ENCODE data around the gene FANCC.
"Not testable (repeated sequence)": the region's sequence is repeated elsewhere in the genome, so short reads cannot be mapped to it uniquely, and the experiment has no call there.

FANCC gene

DNA sequence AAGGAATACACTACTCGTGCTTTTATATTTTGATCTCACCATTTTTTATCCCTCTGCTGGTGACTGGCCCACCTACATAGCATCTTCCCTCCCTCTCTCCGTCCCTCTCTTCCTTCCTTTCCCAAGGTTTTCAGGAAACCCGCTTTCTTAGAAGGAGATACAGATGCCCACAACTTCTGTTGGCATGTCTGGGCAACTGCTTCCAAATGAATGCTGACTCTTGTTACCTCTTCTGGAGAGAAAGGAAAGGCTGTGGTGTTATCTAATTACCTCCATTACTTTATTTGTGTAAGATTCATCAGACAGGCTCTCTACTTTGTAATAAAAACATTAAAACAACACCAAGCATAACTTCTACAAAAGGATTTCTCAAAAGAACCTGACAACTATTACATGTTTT lies 20.2 kb downstream of the FANCC start:
- H3K4me3 Mint-ChIP-seq, result no peak overlapping the region
- H3K4me1 Mint-ChIP-seq, result peaks cover 14% of the 10 kb centered on the region
- H3K9me3 Mint-ChIP-seq, result no peaks in the 10 kb centered on the region
- H3K36me3 Mint-ChIP-seq (ENCODE audit: low read depth), result peaks cover 9% of the 10 kb centered on the region
- no peaks in the 10 kb centered on the region for H3K27me3 Mint-ChIP-seq (ENCODE audit: low read depth)
- no peak overlapping the region for H3K27ac Mint-ChIP-seq
- TF ChIP-seq, protein P1, sequence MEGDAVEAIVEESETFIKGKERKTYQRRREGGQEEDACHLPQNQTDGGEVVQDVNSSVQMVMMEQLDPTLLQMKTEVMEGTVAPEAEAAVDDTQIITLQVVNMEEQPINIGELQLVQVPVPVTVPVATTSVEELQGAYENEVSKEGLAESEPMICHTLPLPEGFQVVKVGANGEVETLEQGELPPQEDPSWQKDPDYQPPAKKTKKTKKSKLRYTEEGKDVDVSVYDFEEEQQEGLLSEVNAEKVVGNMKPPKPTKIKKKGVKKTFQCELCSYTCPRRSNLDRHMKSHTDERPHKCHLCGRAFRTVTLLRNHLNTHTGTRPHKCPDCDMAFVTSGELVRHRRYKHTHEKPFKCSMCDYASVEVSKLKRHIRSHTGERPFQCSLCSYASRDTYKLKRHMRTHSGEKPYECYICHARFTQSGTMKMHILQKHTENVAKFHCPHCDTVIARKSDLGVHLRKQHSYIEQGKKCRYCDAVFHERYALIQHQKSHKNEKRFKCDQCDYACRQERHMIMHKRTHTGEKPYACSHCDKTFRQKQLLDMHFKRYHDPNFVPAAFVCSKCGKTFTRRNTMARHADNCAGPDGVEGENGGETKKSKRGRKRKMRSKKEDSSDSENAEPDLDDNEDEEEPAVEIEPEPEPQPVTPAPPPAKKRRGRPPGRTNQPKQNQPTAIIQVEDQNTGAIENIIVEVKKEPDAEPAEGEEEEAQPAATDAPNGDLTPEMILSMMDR (IDR thresholded peaks at IDR 0.05; ENCODE audit: unreplicated experiment in 3 of 3), result no peak

DNA sequence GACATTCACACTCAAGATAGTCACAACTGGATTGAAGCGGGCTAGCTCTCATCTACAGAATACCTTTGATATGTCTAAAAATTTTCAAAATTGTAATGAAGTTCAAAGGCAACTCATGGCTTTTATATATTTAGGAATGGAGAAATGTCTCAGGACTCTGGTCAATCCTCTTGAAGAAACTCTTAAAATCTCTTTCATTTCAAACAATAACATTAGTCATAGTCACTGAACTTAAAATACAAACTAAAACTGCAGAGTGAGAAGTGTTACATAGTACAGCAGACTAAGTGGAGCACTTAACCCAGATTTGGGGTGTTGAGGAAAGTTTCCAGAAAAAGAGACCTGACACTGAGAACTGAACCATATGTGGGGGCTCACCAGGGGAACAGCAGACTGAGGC lies 20.7 kb downstream of the FANCC start:
- Mint-ChIP-seq H3K9me3 (peaks cover 3% of the 10 kb centered on the region), H3K4me3 (no peak overlapping the region), H3K27me3 (ENCODE audit: low read depth) (no peaks in the 10 kb centered on the region), H3K4me1 (peaks cover 14% of the 10 kb centered on the region), H3K27ac (no peak overlapping the region), H3K36me3 (ENCODE audit: low read depth) (peaks cover 13% of the 10 kb centered on the region)
- TF ChIP-seq, protein P1 (IDR thresholded peaks at IDR 0.05; ENCODE audit: unreplicated experiment in 3 of 3), result no peak

DNA sequence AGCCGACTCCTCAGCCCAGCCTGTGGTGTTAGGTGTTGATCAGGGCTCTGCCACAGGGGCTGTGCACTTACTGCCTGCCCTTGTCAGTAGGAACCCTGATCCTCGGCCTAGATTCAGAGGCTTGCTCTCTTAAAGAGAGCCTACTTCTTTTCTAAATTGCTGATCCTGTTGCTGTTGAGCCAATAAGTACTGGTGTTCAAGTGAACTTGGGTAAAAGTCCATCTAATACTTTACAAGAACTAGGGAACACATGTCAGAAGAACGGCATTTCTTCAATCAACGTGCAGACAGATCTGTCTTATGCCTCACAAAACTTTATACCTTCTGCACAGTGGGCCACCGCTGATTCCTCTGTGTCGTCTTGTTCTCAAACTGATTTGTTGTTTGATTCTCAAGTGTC lies 24.2 kb downstream of the FANCC start:
- H3K27ac Mint-ChIP-seq; H3K27me3 Mint-ChIP-seq (ENCODE audit: low read depth); H3K4me3 Mint-ChIP-seq; H3K4me1 Mint-ChIP-seq: not testable (repeated sequence)
- peaks cover 17% of the 10 kb centered on the region for H3K36me3 Mint-ChIP-seq (ENCODE audit: low read depth)
- peaks cover 12% of the 10 kb centered on the region for H3K9me3 Mint-ChIP-seq

DNA sequence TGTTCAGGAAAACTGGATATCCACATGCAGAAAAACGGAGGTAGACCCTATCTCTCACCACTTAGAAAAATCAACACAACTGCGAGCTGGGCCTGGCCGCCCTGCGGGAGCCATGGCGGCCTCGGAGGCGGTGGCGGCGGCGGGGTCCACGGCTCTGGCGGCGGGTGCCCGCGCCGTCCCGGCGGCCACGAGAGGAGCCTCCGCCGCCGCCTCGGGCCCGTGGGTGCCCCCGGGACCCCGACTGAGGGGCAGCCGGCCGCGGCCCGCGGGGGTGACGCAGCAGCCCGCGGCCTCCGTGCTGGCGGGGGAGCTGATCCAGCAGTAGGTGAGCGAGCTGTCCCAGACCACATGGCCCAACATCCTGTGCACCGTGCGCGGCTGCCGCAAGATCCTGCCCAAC lies 25.3 kb downstream of the FANCC start:
- Mint-ChIP-seq H3K36me3 (ENCODE audit: low read depth) (peaks cover 17% of the 10 kb centered on the region), H3K27ac (no peak overlapping the region), H3K9me3 (peaks cover 12% of the 10 kb centered on the region), H3K4me3 (no peak overlapping the region), H3K4me1 (peaks cover 5% of the 10 kb centered on the region), H3K27me3 (ENCODE audit: low read depth) (no peaks in the 10 kb centered on the region)
- TF ChIP-seq, protein P1 (IDR thresholded peaks at IDR 0.05; ENCODE audit: unreplicated experiment in 3 of 3), result no peak

DNA sequence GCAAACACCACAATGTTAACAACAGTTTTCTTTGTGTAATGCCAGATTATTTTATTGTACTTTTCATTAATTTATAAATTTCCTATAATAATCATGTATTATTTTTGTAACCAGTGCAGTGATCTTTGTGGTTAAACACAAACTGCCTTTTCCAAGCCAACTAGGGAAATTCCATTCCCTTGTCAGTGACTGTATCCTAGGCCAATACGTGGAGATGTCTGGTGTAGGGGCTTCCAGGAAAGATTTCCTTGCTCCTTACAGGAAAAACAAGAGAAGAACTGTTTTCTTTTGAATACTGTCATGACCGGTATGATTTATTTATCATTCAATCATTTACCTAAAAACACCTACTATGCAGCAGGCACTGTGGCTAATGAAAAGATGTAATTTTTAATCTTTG lies 31.4 kb downstream of the FANCC start:
- Mint-ChIP-seq H3K4me1 (peaks cover 16% of the 10 kb centered on the region), H3K27ac (peak overlapping the region; percentile 44 to 70 (median 69)), H3K4me3 (no peak overlapping the region), H3K36me3 (ENCODE audit: low read depth) (peaks cover 4% of the 10 kb centered on the region), H3K27me3 (ENCODE audit: low read depth) (no peaks in the 10 kb centered on the region), H3K9me3 (peaks cover 14% of the 10 kb centered on the region)
- TF ChIP-seq, protein P1 (IDR thresholded peaks at IDR 0.05; ENCODE audit: unreplicated experiment in 3 of 3), result no peak

DNA sequence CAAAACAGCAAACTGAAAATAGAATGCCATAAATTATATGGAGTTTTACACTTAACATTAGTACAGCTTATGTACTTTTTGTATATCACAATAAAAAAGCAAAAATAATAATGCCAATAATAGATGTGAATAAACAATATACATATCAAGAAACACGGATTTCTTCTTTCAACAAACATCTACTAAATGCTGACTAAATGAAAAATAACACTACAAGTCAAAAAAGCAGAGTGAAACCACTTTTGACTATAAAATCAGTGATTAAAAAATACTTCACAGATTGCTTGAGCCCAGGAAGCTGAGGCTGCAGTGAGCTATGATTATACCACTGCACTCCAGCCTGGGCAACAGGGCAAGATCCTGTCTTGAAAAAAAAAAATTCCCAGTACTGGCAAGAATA lies 32.2 kb downstream of the FANCC start:
- H3K9me3 Mint-ChIP-seq, result peaks cover 15% of the 10 kb centered on the region
- H3K36me3 Mint-ChIP-seq (ENCODE audit: low read depth), result peaks cover 12% of the 10 kb centered on the region
- no peak overlapping the region for H3K4me3 Mint-ChIP-seq
- TF ChIP-seq, protein P1 (IDR thresholded peaks at IDR 0.05; ENCODE audit: unreplicated experiment in 3 of 3), result no peak
- peaks cover 16% of the 10 kb centered on the region for H3K4me1 Mint-ChIP-seq
- no peaks in the 10 kb centered on the region for H3K27me3 Mint-ChIP-seq (ENCODE audit: low read depth)
- H3K27ac Mint-ChIP-seq, result no peak overlapping the region

Data from nephron (organoid).